ENCODE measurements around the gene THPO.

- TF ChIP-seq CTCF (IDR thresholded peaks at IDR 0.05) (no peak), POLR2A (IDR thresholded peaks at IDR 0.05) (no peak)
Observed at GRCh38 chr3:184351511-184352148, 26.4 kb downstream of the THPO start.

Data from thyroid gland (tissue), 4 donors.